K562 (cell line): Measurements from ENCODE around the gene CCDC116. TPM values are rescaled to one million over a fixed set of nuclear protein-coding genes. Genes with fewer than 3 reads are reported as not detected.
A peak's percentile ranks its signal among the peaks of the same experiment; 100 is the strongest.

ENCODE experiments used
- ATAC-seq: fragments of 200-7000 bp; cut with Tn5 transposase; 3 replicates; pipeline ENCODE4 v1.9.1; 2020; ENCODE audit warnings: moderate library complexity
- BruUV-seq: library from RNA; stranded (reverse); fragments of 400-500 nt; replicated peaks from 2 replicates; lab custom pipeline; 2021; lab: Mats Ljungman, UMichigan
- CTCF ChIA-PET: fragments of 300-600 bp; formaldehyde crosslinking; extraction: SDS; loops from one replicate; lab custom pipeline; 2021; ENCODE audit warnings: low intra/inter-chr PET ratio; lab: Yijun Ruan, JAX
- POLR2A ChIA-PET: fragments of 300-600, 350-650 bp; sonication (Branson Sonifier 250); formaldehyde crosslinking; extraction: SDS; loops from one replicate; lab custom pipeline; 2021; ENCODE audit warnings: antibody characterized with exemption, inconsistent platforms; lab: Yijun Ruan, JAX
- DNase-seq, 4 experiments: peaks; one replicate each; pipeline versions ENCODE4 v3.0.0 to v3.0.0-alpha.2; 2011 to 2018; ENCODE audit warnings: low spot score in 3 of 4, mixed read lengths in 3 of 4; ENCODE audit errors: extremely low read depth in 1 of 4
- FAIRE-seq: peaks from 2 replicates; lab custom pipeline; 2011; peaks lifted over from hg19 to GRCh38; lab: Jason Lieb, UNC
- H2AFZ ChIP-seq: 2 replicates; pipeline ENCODE4 v1.6.0; 2011; ENCODE audit warnings: low read depth, low read length, control low read depth, inconsistent platforms
- H3K27ac ChIP-seq: fragments of 200-600 bp; 3 replicates; pipeline ENCODE4 v1.8.0; 2011; ENCODE audit warnings: low read depth, mild to moderate bottlenecking, control low read depth, inconsistent platforms, low read length, moderate library complexity, mixed read lengths; ENCODE audit errors: extremely low read depth
- H3K27me3 ChIP-seq, 2 experiments: fragments of 300-600 bp in 1 of 2; 2 replicates in 1 of 2; 3 replicates in 1 of 2; pipeline versions ENCODE4 v1.6.0 to v1.8.0; 2011; ENCODE audit warnings: inconsistent platforms in 2 of 2, low read length in 2 of 2, mild to moderate bottlenecking in 1 of 2, mixed read lengths in 1 of 2, moderate library complexity in 1 of 2; ENCODE audit not compliant: control insufficient read depth in 2 of 2, insufficient read depth in 2 of 2
- H3K36me3 ChIP-seq: fragments of 300-600 bp; 3 replicates; pipeline ENCODE4 v1.8.0; 2011; ENCODE audit warnings: mild to moderate bottlenecking, low read length, inconsistent platforms; ENCODE audit not compliant: control insufficient read depth, insufficient read depth
- H3K4me1 ChIP-seq, 2 experiments: fragments of 200-600 bp in 1 of 2; replicated peaks in 1 of 2; 2 replicates in 1 of 2; 3 replicates in 1 of 2; pipeline versions ENCODE4 v1.5.1 to v1.8.0; 2011; ENCODE audit warnings: inconsistent platforms in 2 of 2, low read length in 2 of 2, mild to moderate bottlenecking in 1 of 2, mixed read lengths in 1 of 2, moderate library complexity in 1 of 2; ENCODE audit not compliant: control insufficient read depth in 2 of 2, insufficient read depth in 2 of 2
- H3K4me2 ChIP-seq: 2 replicates; pipeline ENCODE4 v1.6.1; 2011; ENCODE audit warnings: low read length, control low read depth, inconsistent platforms, mixed read lengths; ENCODE audit not compliant: insufficient read depth
- H3K4me3 ChIP-seq: fragments of 200-600 bp; sonication (generic), shearing (Covaris generic); 2 replicates; pipeline ENCODE4 v1.5.1; 2016; ENCODE audit warnings: control low read depth, inconsistent platforms
- H3K79me2 ChIP-seq: fragments of 200-600 bp; 3 replicates; pipeline ENCODE4 v1.8.0; 2011; ENCODE audit warnings: low read length, inconsistent platforms; ENCODE audit not compliant: control insufficient read depth, insufficient read depth
- H3K9ac ChIP-seq, 2 experiments: 2 replicates each; pipeline versions ENCODE4 v1.6.0 to v1.6.1; 2011; ENCODE audit warnings: low read depth in 2 of 2, low read length in 2 of 2, control low read depth in 1 of 2, inconsistent platforms in 1 of 2, mild to moderate bottlenecking in 1 of 2, mixed read lengths in 1 of 2; ENCODE audit not compliant: insufficient read depth in 1 of 2
- H3K9me1 ChIP-seq: one replicate; pipeline ENCODE4 v1.6.0; 2011; ENCODE audit warnings: inconsistent platforms, mild to moderate bottlenecking, low read length, moderate library complexity; ENCODE audit not compliant: control insufficient read depth, insufficient read depth
- H3K9me3 ChIP-seq: replicated peaks from 2 replicates; pipeline ENCODE4 v1.5.1; 2011; ENCODE audit warnings: low read depth, low read length, inconsistent platforms; ENCODE audit not compliant: control insufficient read depth, insufficient read depth
- H4K20me1 ChIP-seq: replicated peaks from 2 replicates; pipeline ENCODE4 v1.6.1; 2011; ENCODE audit warnings: low read length, inconsistent platforms, mixed read lengths; ENCODE audit not compliant: control insufficient read depth, insufficient read depth
- BRD4 ChIP-seq: fragments of 200-600 bp; sonication (generic); IDR thresholded peaks from 2 replicates; pipeline ENCODE4 v1.6.1; 2017; ENCODE audit warnings: inconsistent platforms
- ETV1 ChIP-seq: fragments of 450-650 bp; conservative IDR thresholded peaks from 2 replicates; pipeline ENCODE4 v1.6.1; 2016; ENCODE audit warnings: missing genetic modification characterization, control low read depth, low read depth, missing compliant biosample characterization
- FOXA1 ChIP-seq: fragments of 450-650 bp; IDR thresholded peaks from 2 replicates; pipeline ENCODE4 v1.6.1; 2016; ENCODE audit warnings: mild to moderate bottlenecking, borderline replicate concordance
- FOXA3 ChIP-seq, 2 experiments: fragments of 450-650 bp in 1 of 2; sonication (generic) in 1 of 2; formaldehyde crosslinking; IDR thresholded peaks in 1 of 2; conservative IDR thresholded peaks in 1 of 2; 2 replicates each; pipeline versions ENCODE4 v1.4.0 to v1.8.0; 2020 to 2022; ENCODE audit warnings: mild to moderate bottlenecking in 2 of 2, missing genetic modification reagents in 1 of 2
- FOXJ2 ChIP-seq: fragments of 200-800 bp; sonication (Bioruptor generic); IDR thresholded peaks from 2 replicates; pipeline ENCODE4 v1.6.1; 2016; ENCODE audit warnings: missing genetic modification characterization, missing compliant biosample characterization
- GATAD2B ChIP-seq: fragments of 450-650 bp; IDR thresholded peaks from 2 replicates; pipeline ENCODE4 v1.6.1; 2017; ENCODE audit warnings: mild to moderate bottlenecking, borderline replicate concordance
- IRF2 ChIP-seq: sonication (generic); formaldehyde crosslinking; IDR thresholded peaks from 2 replicates; pipeline ENCODE4 v1.8.1; 2022; ENCODE audit warnings: mild to moderate bottlenecking, missing genetic modification reagents
- MYC ChIP-seq, 2 experiments: fragments of 250-450 bp in 1 of 2; sonication (Bioruptor Pico) in 1 of 2; IDR thresholded peaks; 2 replicates each; pipeline versions ENCODE4 v1.5.1 to v1.6.1; 2012 to 2021; ENCODE audit warnings: low read depth in 2 of 2, borderline replicate concordance in 1 of 2, improper control_type of control experiment in 1 of 2, low read length in 1 of 2, mild to moderate bottlenecking in 1 of 2, moderate library complexity in 1 of 2
- SIRT6 ChIP-seq: IDR thresholded peaks from one replicate; pipeline ENCODE4 v1.6.1; 2012; ENCODE audit warnings: low read depth, mild to moderate bottlenecking, control low read depth, inconsistent platforms, low read length, moderate library complexity
- SREBF2 ChIP-seq: sonication (generic); formaldehyde crosslinking; IDR thresholded peaks from 2 replicates; pipeline ENCODE4 v1.4.0; 2020; ENCODE audit warnings: mild to moderate bottlenecking, missing genetic modification reagents
- ZKSCAN3 ChIP-seq: fragments of 250-450 bp; sonication (Bioruptor Pico); IDR thresholded peaks from 2 replicates; pipeline ENCODE4 v1.4.0; 2020
- WGBS: fragments of 100-300 bp; shearing (Covaris generic); methylation state at CpG from one replicate; pipeline ENCODE4 v1.1.6; 2016; ENCODE audit warnings: low coverage, mixed read lengths; ENCODE audit not compliant: insufficient coverage; ENCODE audit errors: missing lambda C conversion rate; 5-methylcytosine and 5-hydroxymethylcytosine counted together
- in situ Hi-C: fragments of 300-500 bp; cut with MboI; formaldehyde crosslinking; loops from 4 replicates; pipeline ENCODE4 v1.15.0; 2018; ENCODE audit warnings: inconsistent platforms, mixed read lengths
- intact Hi-C: fragments of 100-400 bp; cut with micrococcal nuclease; formaldehyde crosslinking; loops from 2 replicates; pipeline ENCODE4 v1.14.2; 2022
- polyA plus RNA-seq, 8 experiments: library from polyadenylated mRNA; depleted of rRNA in 4 of 8; stranded (reverse) in 5 of 8; unstranded in 3 of 8; fragments of >200 nt; fragmentation: Nextera tagmentation in 2 of 8; fragmentation: Illumina TruSeq in 1 of 8; extraction: Ambion mirVana in 2 of 8; extraction: Trizol in 1 of 8; gene quantifications; 2 replicates each; pipeline versions ENCODE4 v1.2.1 to v1.2.3, GENCODE V29; 2011 to 2014; ENCODE audit warnings: inconsistent platforms in 1 of 8, missing spikeins in 1 of 8
- total RNA-seq, 7 experiments: library from RNA; depleted of rRNA in 6 of 7; stranded (reverse); fragments of >200 nt in 6 of 7; fragmentation: Illumina TruSeq in 2 of 7; extraction: Trizol in 2 of 7; gene quantifications; 2 replicates each; pipeline versions ENCODE4 v1.2.1 to v1.2.3, GENCODE V29; 2011 to 2021; ENCODE audit warnings: low replicate concordance in 1 of 7
- TF ChIP-seq, protein P1 (sequence below): fragments of 200-800 bp; sonication (Bioruptor generic); IDR thresholded peaks from 2 replicates; pipeline ENCODE4 v1.6.1; 2017; ENCODE audit warnings: missing genetic modification characterization, missing compliant biosample characterization
- TF ChIP-seq, protein P2 (sequence below): fragments of 250-450 bp; sonication (Bioruptor Pico); IDR thresholded peaks from 2 replicates; pipeline ENCODE4 v1.9.0; 2021; ENCODE audit warnings: mild to moderate bottlenecking, inconsistent platforms
- TF ChIP-seq, protein P3 (sequence below): fragments of 250-450 bp; sonication (Bioruptor Pico); IDR thresholded peaks from 2 replicates; pipeline ENCODE4 v1.4.0; 2020; ENCODE audit warnings: mild to moderate bottlenecking, moderate library complexity

CCDC116 gene
- total and polyA plus RNA-seq, 9 of the 15 experiments (the other 6 are each of a cell fraction or from before 2014, with no cell fraction given) = 1.6 to 11.3 (median 4.7) TPM

DNA sequence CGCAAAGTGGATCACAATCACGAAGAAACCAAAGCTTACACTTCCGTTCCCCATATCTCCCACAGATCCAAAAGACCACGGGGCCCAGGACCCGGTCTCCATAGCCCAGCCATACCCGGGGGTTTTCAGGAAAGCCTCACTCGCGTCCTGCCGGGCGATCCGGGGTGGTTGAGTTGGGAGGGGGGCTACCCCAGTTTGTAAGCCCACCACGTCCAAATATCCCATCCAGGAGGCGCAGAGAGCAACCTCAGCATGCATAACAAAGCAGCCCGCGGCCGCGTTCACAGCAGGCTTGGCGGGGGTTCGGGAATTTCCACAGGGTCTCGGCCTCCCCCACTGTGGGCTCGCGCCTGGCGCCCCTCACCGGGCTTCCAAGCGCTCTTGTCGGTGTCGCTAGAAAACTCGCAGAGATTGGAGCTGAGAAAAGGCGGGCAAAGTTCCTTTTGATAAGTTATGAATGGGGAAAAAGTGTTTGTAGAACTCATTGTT is 19.0 kb downstream of the CCDC116 start:
- peak overlapping the region; percentile 85 for H3K4me2 ChIP-seq
- peak; percentile 40 for ATAC-seq
- H3K4me3 ChIP-seq = peak overlapping the region; percentile 47
- H3K9ac ChIP-seq = peak overlapping the region; percentile 75 to 91
- peaks cover 55% of the 10 kb centered on the region for H3K36me3 ChIP-seq
- peak overlapping the region; percentile 81 for H2AFZ ChIP-seq
- BruUV-seq = TSS peak; percentile 88
- intact Hi-C loops = loop anchor here (1.0 to 10.0 kb wide), 4 partner anchors 8 to 797 kb away; partner anchors contain the start of genes CCDC116, PI4KA, PPIL2 and SNAP29
- H3K4me1 ChIP-seq = peaks cover 30 to 40% of the 10 kb centered on the region in 2 experiments
- ChIA-PET CTCF (interaction anchor here (0.6 to 1.2 kb wide), 4 partner anchors 14 to 1033 kb away, joined by 3 to 5 read pairs (median 3); partner anchors contain the start of genes PPIL2 and YDJC), POLR2A (interaction anchor here (0.6 to 75.5 kb wide), 13 partner anchors 8 to 701 kb away, joined by 3 to 4622 read pairs (median 4); partner anchors contain the start of genes CCDC116, PPIL2, SDF2L1 and YDJC)
- in situ Hi-C loops = loop anchor here (25.0 kb wide), 1 partner anchor 1314 kb away; no protein-coding TSS in a partner anchor
- DNase-seq = peak in 1 of 4 experiments; percentile 89
- no peaks in the 10 kb centered on the region for H3K27me3 ChIP-seq
- H3K9me1 ChIP-seq = peaks cover 13% of the 10 kb centered on the region
- no peak for FAIRE-seq
- H3K27ac ChIP-seq = peak overlapping the region; percentile 69
- WGBS = under 1% methylated on average over 29 of the region's 29 CpGs
- peaks cover 13% of the 10 kb centered on the region for H4K20me1 ChIP-seq
- peaks cover 22% of the 10 kb centered on the region for H3K79me2 ChIP-seq
- no peaks in the 10 kb centered on the region for H3K9me3 ChIP-seq
- no peak for TF ChIP-seq SREBF2 (CRISPR knock-in tag)
- TF ChIP-seq, protein P1, sequence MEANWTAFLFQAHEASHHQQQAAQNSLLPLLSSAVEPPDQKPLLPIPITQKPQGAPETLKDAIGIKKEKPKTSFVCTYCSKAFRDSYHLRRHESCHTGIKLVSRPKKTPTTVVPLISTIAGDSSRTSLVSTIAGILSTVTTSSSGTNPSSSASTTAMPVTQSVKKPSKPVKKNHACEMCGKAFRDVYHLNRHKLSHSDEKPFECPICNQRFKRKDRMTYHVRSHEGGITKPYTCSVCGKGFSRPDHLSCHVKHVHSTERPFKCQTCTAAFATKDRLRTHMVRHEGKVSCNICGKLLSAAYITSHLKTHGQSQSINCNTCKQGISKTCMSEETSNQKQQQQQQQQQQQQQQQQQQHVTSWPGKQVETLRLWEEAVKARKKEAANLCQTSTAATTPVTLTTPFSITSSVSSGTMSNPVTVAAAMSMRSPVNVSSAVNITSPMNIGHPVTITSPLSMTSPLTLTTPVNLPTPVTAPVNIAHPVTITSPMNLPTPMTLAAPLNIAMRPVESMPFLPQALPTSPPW (CRISPR knock-in tag) = no peak
- TF ChIP-seq ZKSCAN3 (CRISPR knock-in tag) = no peak
- no peak for TF ChIP-seq BRD4
- TF ChIP-seq FOXA1 = no peak
- TF ChIP-seq IRF2 (CRISPR knock-in tag) = no peak
- TF ChIP-seq FOXJ2 (tag) = no peak
- TF ChIP-seq FOXA3 (CRISPR knock-in tag; conservative IDR thresholded peaks at IDR 0.05 in 1 of 2, IDR thresholded peaks at IDR 0.05 in 1 of 2) = no peak
- no peak for TF ChIP-seq SIRT6
- no peak for TF ChIP-seq GATAD2B
- TF ChIP-seq MYC (IDR thresholded peaks at IDR 0.05; ENCODE audit: low read depth, low read length) = no peak
- TF ChIP-seq MYC (CRISPR knock-in tag; IDR thresholded peaks at IDR 0.05; ENCODE audit: borderline replicate concordance, low read depth) = no peak
- TF ChIP-seq, protein P2, sequence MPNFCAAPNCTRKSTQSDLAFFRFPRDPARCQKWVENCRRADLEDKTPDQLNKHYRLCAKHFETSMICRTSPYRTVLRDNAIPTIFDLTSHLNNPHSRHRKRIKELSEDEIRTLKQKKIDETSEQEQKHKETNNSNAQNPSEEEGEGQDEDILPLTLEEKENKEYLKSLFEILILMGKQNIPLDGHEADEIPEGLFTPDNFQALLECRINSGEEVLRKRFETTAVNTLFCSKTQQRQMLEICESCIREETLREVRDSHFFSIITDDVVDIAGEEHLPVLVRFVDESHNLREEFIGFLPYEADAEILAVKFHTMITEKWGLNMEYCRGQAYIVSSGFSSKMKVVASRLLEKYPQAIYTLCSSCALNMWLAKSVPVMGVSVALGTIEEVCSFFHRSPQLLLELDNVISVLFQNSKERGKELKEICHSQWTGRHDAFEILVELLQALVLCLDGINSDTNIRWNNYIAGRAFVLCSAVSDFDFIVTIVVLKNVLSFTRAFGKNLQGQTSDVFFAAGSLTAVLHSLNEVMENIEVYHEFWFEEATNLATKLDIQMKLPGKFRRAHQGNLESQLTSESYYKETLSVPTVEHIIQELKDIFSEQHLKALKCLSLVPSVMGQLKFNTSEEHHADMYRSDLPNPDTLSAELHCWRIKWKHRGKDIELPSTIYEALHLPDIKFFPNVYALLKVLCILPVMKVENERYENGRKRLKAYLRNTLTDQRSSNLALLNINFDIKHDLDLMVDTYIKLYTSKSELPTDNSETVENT (CRISPR knock-in tag) = no peak
- TF ChIP-seq, protein P3, sequence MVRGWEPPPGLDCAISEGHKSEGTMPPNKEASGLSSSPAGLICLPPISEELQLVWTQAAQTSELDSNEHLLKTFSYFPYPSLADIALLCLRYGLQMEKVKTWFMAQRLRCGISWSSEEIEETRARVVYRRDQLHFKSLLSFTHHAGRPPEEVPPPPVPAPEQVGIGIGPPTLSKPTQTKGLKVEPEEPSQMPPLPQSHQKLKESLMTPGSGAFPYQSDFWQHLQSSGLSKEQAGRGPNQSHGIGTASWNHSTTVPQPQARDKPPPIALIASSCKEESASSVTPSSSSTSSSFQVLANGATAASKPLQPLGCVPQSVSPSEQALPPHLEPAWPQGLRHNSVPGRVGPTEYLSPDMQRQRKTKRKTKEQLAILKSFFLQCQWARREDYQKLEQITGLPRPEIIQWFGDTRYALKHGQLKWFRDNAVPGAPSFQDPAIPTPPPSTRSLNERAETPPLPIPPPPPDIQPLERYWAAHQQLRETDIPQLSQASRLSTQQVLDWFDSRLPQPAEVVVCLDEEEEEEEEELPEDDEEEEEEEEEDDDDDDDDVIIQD = no peak
- no peak for TF ChIP-seq ETV1
